ENCODE measurements around the gene CD4.
A peak's percentile ranks its signal among the peaks of the same experiment; 100 is the strongest.

The CD4 gene

DNA sequence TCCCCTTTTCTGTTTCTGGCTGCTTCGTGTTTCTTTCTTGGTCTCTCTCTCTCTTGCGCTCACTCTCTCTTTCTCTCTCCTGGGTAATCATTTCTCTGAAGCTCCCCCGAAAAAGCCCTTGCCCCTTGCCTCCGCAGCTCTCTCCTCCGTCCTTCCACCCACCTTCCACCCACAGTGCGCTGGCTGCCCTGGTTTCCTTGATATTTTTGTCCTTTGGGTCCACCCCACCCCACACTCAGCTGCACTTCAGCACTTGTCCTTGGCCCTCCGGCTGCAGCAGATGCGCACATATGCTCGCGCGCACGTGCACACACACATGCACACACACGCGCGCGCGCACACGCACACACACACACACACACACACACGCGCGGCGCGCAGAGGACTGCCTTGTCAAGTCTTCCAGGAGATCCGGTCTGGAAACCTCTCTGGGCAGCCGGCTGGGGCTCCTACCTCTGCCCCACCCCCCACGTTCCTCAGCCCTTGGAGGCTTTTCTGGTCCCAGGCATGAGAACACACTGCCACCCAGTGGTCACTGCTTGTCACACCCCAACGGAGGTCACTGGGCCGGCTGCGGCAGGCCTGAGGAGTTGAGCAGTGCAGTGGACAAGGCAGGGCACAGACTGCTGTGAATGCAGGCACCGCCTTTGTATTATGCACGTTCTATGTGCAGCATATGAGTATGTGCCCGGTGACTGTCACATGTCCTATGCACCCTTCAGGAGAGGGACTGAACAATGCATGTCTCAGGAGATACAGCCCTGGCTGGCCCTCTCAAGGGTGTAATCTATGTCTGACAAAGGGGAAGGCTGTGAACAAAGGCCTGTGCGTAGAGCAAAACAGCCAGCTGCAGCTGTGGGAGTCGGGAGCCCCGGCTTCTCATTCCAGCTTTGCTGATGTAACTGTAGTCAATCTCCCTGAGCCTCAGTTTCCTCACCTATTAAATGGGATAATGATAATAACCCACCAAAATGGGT, 10.5 kb upstream of the CD4 start:
- peak; percentile 93 for DNase-seq

- no peak for DNase-seq
Observed at GRCh38 chr12:6779708-6780432, 9.5 kb upstream of the CD4 start.

GRCh38 chr12:6780573-6780972, 8.8 kb upstream of the CD4 start:
- no peak for DNase-seq

DNA sequence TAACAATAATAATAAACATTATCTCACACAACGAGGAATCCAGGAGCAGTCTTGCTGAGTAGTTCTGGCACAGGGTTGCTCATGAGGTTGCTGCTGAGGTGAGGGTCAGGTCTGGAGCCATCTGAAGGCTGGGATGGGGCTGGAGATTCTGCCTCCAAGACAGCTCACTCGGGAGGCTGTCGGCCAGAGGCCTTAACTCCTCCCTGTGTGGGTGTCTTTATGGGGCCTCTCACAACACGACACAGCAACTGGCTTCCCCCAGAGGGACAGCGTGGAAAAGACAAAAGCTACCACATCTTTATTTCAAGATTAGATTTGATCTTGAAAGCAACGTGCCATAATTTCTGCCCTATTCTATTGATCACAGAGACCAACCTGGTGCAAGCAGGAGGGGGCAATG, 7.2 kb upstream of the CD4 start:
- no peak for DNase-seq

GRCh38 chr12:6782850-6783566, 6.3 kb upstream of the CD4 start:
- DNase-seq: no peak

DNA sequence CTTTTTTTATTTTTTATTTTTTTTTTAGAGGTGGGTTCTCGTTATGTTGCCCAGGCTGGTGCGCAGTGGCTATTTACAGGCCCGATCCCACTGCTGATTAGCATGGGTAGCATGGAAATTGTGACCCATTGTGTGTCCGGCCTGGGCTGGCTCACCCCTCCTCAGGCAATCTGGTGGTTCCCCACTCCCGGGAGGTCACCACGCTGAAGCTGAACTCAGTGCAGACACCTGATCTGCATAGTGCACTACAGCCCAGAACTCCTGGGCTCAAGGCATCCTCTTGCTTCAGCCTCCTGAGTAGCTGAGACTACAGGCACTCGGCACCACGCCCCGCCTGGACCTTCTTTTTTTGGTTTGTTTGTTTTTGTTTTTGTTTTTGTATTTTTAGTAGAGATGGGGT, 5.5 kb upstream of the CD4 start:
- DNase-seq: no peak

GRCh38 chr12:6784296-6784695, 5.0 kb upstream of the CD4 start:
- no peak for DNase-seq

GRCh38 chr12:6784761-6785160, 4.6 kb upstream of the CD4 start:
- DNase-seq: no peak

- DNase-seq: no peak
Observed at GRCh38 chr12:6786416-6787094, 2.8 kb upstream of the CD4 start.

- no peak for DNase-seq
Observed at GRCh38 chr12:6787309-6787708, 2.0 kb upstream of the CD4 start.

- DNase-seq: no peak
Observed at GRCh38 chr12:6790496-6791150, 1.3 kb downstream of the CD4 start.

GRCh38 chr12:6791931-6792520, 2.7 kb downstream of the CD4 start:
- no peak for DNase-seq

DNA sequence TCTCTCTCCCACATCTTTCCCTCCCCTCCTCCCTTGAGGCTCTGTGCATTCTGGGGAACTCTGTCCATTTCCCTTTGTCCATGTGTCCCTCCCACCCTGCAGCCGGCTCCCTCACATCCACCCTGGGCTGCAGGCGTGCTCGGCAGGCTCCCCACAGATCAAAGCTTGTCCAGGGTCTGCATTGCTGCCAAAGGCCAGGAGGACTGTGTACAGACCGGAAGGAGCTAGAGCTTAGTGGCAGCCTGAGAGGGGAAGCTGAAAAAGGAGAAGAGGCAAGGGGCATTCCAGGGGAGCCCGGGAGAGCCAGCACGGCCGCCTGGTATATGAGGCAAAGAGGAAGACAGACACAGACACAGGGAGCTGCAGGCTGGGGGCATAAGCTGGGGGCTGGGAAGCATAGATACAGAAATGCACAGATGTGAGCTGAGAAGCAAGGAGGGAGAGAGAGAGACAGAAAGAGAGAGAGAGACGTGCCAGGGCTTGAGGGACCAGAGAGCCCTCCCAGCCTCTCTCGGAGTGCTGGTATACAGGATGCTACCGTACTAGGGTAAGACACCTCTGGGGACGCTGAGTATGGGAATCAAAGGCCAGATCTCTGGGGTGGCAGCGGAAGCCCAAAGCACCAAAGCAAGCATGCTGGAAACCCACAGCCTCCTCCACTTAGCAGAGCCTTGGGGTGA, 3.3 kb downstream of the CD4 start:
- no peak for DNase-seq

DNA sequence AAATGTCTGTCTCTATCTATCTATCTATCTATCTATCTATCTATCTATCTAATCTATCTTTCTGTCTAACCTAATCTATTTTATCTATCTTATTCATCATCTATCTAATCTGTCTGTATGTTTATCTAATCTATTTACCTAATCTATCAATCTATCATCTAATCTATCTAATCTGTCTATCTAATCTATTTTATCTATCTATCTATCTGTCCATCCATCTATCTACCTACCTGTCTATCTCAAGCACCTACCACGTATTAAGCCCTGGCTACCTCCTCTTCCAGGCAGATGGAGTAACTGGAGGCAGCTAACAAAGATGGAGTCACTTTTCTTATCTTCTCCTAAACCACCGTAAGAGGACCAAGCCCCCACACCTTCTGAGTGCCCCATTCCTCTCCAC, 5.8 kb downstream of the CD4 start:
- DNase-seq: no peak

GRCh38 chr12:6796576-6796975, 7.2 kb downstream of the CD4 start:
- DNase-seq: no peak

- DNase-seq: no peak
Observed at GRCh38 chr12:6799147-6799546, 9.8 kb downstream of the CD4 start.

- DNase-seq: no peak
Observed at GRCh38 chr12:6807170-6807569, 17.8 kb downstream of the CD4 start.

- no peak for DNase-seq
Observed at GRCh38 chr12:6809056-6809455, 19.7 kb downstream of the CD4 start.

GRCh38 chr12:6810758-6811157, 21.4 kb downstream of the CD4 start:
- DNase-seq: no peak

GRCh38 chr12:6813363-6813762, 24.0 kb downstream of the CD4 start:
- no peak for DNase-seq

DNA sequence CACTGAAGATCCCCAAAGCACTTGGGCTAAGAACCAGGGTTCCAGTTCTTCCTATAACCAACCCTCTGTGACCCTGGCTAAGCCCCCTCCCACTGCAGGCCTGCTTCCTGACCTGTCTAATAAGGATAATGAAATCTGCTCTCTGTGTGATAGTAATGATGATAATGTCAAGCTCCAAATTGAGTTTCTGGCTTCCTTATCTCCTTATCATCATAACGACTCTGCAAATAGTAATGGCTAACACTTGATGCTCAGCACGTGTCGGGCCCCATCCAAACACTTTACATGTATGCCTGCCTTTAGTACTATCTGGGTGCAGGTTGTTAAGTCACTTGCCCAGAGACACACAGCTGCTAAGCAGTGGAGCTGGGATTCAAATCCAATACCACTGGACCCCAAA, 27.3 kb downstream of the CD4 start:
- DNase-seq: no peak

Data from fibroblast of skin of scalp (primary cell).